H9 (cell line): Measurements from ENCODE around the gene BMPR1A. TPM values are rescaled to one million over a fixed set of nuclear protein-coding genes. Genes with fewer than 3 reads are reported as not detected.
"Not testable (repeated sequence)": the region's sequence is repeated elsewhere in the genome, so short reads cannot be mapped to it uniquely, and the experiment has no call there.

ENCODE experiments used
- DNase-seq: peaks from one replicate; pipeline ENCODE4 v3.0.0-alpha.2; 2017
- H2AFZ ChIP-seq: one replicate; pipeline ENCODE4 v1.6.1; 2013; ENCODE audit warnings: mild to moderate bottlenecking, low read length, control low read depth, moderate library complexity
- H2AK5ac ChIP-seq: 2 replicates; pipeline ENCODE4 v1.6.1; 2013; ENCODE audit warnings: low read length, control low read depth, mixed read lengths; ENCODE audit not compliant: insufficient read length
- H2BK120ac ChIP-seq: one replicate; pipeline ENCODE4 v1.6.1; 2013; ENCODE audit warnings: low read depth, mild to moderate bottlenecking, low read length, control low read depth, inconsistent platforms; ENCODE audit not compliant: poor library complexity, severe bottlenecking
- H2BK12ac ChIP-seq: 2 replicates; pipeline ENCODE4 v1.6.1; 2013; ENCODE audit warnings: low read length, control low read depth, mixed read lengths, low read depth; ENCODE audit not compliant: insufficient read length
- H2BK15ac ChIP-seq: 2 replicates; pipeline ENCODE4 v1.6.1; 2013; ENCODE audit warnings: low read depth, low read length, control low read depth
- H2BK20ac ChIP-seq: one replicate; pipeline ENCODE4 v1.6.1; 2013; ENCODE audit warnings: low read depth, mild to moderate bottlenecking, low read length, control low read depth, inconsistent platforms; ENCODE audit not compliant: poor library complexity, severe bottlenecking
- H2BK5ac ChIP-seq: 2 replicates; pipeline ENCODE4 v1.6.1; 2013; ENCODE audit warnings: low read length, control low read depth, mixed read lengths; ENCODE audit not compliant: insufficient read length
- H3K14ac ChIP-seq: 2 replicates; pipeline ENCODE4 v1.6.1; 2013; ENCODE audit warnings: low read length, control low read depth; ENCODE audit not compliant: insufficient read depth
- H3K18ac ChIP-seq: 2 replicates; pipeline ENCODE4 v1.6.1; 2013; ENCODE audit warnings: low read depth, mild to moderate bottlenecking, mixed read lengths, low read length, control low read depth; ENCODE audit not compliant: insufficient read length
- H3K23ac ChIP-seq: 2 replicates; pipeline ENCODE4 v1.6.1; 2013; ENCODE audit warnings: low read length, control low read depth, mixed read lengths, low read depth; ENCODE audit not compliant: insufficient read length
- H3K23me2 ChIP-seq: 2 replicates; pipeline ENCODE4 v1.6.1; 2013; ENCODE audit warnings: low read depth, mild to moderate bottlenecking, mixed read lengths, low read length, control low read depth; ENCODE audit not compliant: insufficient read length, poor library complexity, severe bottlenecking
- H3K27ac ChIP-seq: 2 replicates; pipeline ENCODE4 v1.5.1; 2013; ENCODE audit warnings: low read length, control low read depth, mixed read lengths, low read depth; ENCODE audit not compliant: insufficient read length
- H3K27me3 ChIP-seq: 2 replicates; pipeline ENCODE4 v1.6.1; 2013; ENCODE audit warnings: low read length, control low read depth, inconsistent platforms; ENCODE audit not compliant: insufficient read depth
- H3K4ac ChIP-seq: 2 replicates; pipeline ENCODE4 v1.6.1; 2013; ENCODE audit warnings: low read depth, mild to moderate bottlenecking, control low read depth, inconsistent platforms, low read length, moderate library complexity
- H3K4me1 ChIP-seq: 2 replicates; pipeline ENCODE4 v1.6.1; 2013; ENCODE audit warnings: low read length, control low read depth, inconsistent platforms; ENCODE audit not compliant: insufficient read depth
- H3K4me2 ChIP-seq: 2 replicates; pipeline ENCODE4 v1.6.1; 2013; ENCODE audit warnings: low read length, control low read depth, mixed read lengths; ENCODE audit not compliant: insufficient read length, insufficient read depth
- H3K56ac ChIP-seq: 2 replicates; pipeline ENCODE4 v1.6.1; 2013; ENCODE audit warnings: low read depth, mild to moderate bottlenecking, mixed read lengths, low read length, control low read depth; ENCODE audit not compliant: insufficient read length
- H3K79me1 ChIP-seq: 2 replicates; pipeline ENCODE4 v1.6.1; 2013; ENCODE audit warnings: low read depth, mild to moderate bottlenecking, moderate library complexity, low read length, control low read depth, inconsistent platforms; ENCODE audit not compliant: insufficient read depth, poor library complexity, severe bottlenecking
- H3K79me2 ChIP-seq: 2 replicates; pipeline ENCODE4 v1.6.1; 2013; ENCODE audit warnings: low read length, control low read depth, inconsistent platforms; ENCODE audit not compliant: insufficient read depth
- H3K9ac ChIP-seq: 2 replicates; pipeline ENCODE4 v1.6.1; 2013; ENCODE audit warnings: low read length, control low read depth, mixed read lengths; ENCODE audit not compliant: insufficient read length; ENCODE audit errors: extremely low read depth
- H3K9me3 ChIP-seq: one replicate; pipeline ENCODE4 v1.6.1; 2013; ENCODE audit warnings: low read depth, low read length, inconsistent platforms; ENCODE audit not compliant: control insufficient read depth
- H3T11ph ChIP-seq: one replicate; pipeline ENCODE4 v1.6.1; 2013; ENCODE audit warnings: mild to moderate bottlenecking, low read length, control low read depth, inconsistent platforms
- H4K20me1 ChIP-seq: one replicate; pipeline ENCODE4 v1.6.1; 2013; ENCODE audit not compliant: control insufficient read depth, insufficient read length, insufficient read depth
- H4K5ac ChIP-seq: 2 replicates; pipeline ENCODE4 v1.6.1; 2013; ENCODE audit warnings: low read depth, mild to moderate bottlenecking, mixed read lengths, low read length, control low read depth; ENCODE audit not compliant: insufficient read length
- H4K8ac ChIP-seq: replicated peaks from 2 replicates; pipeline ENCODE4 v1.6.1; 2013; ENCODE audit warnings: low read length, control low read depth, mixed read lengths, low read depth; ENCODE audit not compliant: insufficient read length
- H4K91ac ChIP-seq: 2 replicates; pipeline ENCODE4 v1.6.1; 2013; ENCODE audit warnings: low read depth, mild to moderate bottlenecking, moderate library complexity, mixed read lengths, low read length, control low read depth; ENCODE audit not compliant: insufficient read length
- H3K27ac Mint-ChIP-seq, 3 experiments: 2 replicates in 2 of 3; 3 replicates in 1 of 3; pipeline ENCODE4 v1.8.0; 2020 to 2021; ENCODE audit warnings: mixed read lengths in 3 of 3, mild to moderate bottlenecking in 1 of 3, moderate library complexity in 1 of 3
- H3K27me3 Mint-ChIP-seq: 2 replicates; pipeline ENCODE4 v1.8.0; 2021; ENCODE audit warnings: low read depth, mild to moderate bottlenecking, moderate library complexity, mixed read lengths
- H3K36me3 Mint-ChIP-seq, 3 experiments: 2 replicates in 2 of 3; 3 replicates in 1 of 3; pipeline ENCODE4 v1.8.0; 2020 to 2021; ENCODE audit warnings: low read depth in 3 of 3, mixed read lengths in 3 of 3; ENCODE audit not compliant: insufficient read depth in 1 of 3
- H3K4me1 Mint-ChIP-seq, 2 experiments: 2 replicates each; pipeline ENCODE4 v1.8.0; 2020; ENCODE audit warnings: mixed read lengths in 2 of 2
- H3K4me3 Mint-ChIP-seq, 2 experiments: 2 replicates in 1 of 2; 3 replicates in 1 of 2; pipeline ENCODE4 v1.8.0; 2020 to 2021; ENCODE audit warnings: mild to moderate bottlenecking in 2 of 2, mixed read lengths in 2 of 2, moderate library complexity in 1 of 2
- H3K9me3 Mint-ChIP-seq, 2 experiments: 2 replicates in 1 of 2; 3 replicates in 1 of 2; pipeline ENCODE4 v1.8.0; 2020; ENCODE audit warnings: mild to moderate bottlenecking in 2 of 2, mixed read lengths in 2 of 2, moderate library complexity in 1 of 2
- CTCF ChIP-seq: fragments of 200-600 bp; sonication (generic); conservative IDR thresholded peaks from 3 replicates; pipeline ENCODE4 v1.8.0; 2021; ENCODE audit warnings: antibody characterized with exemption, mild to moderate bottlenecking
- WGBS: extraction: QIAGEN DNeasy Blood & Tissue Kit; methylation state at CpG from one replicate; pipeline ENCODE4 v1.1.7; 2013; ENCODE audit warnings: missing lambda C conversion rate, low lambda C conversion rate, mixed read lengths; ENCODE audit not compliant: insufficient read length; ENCODE audit errors: extremely low coverage; 5-methylcytosine and 5-hydroxymethylcytosine counted together
- total RNA-seq: library from RNA; stranded (reverse); gene quantifications from 2 replicates; pipeline ENCODE4 v1.2.1, GENCODE V29; 2021

BMPR1A gene
- total RNA-seq, 1 experiment from 2014 or later, result 138 TPM

- H3T11ph ChIP-seq, result no peak overlapping the region
- peaks cover 0 to 5% (median 2%) of the 10 kb centered on the region in 3 experiments; a peak in 4 of 7 replicates for H3K36me3 Mint-ChIP-seq
- H3K9me3 ChIP-seq, result no peaks in the 10 kb centered on the region
- H3K23ac ChIP-seq, result no peak overlapping the region
- no peak overlapping the region for H3K56ac ChIP-seq
- no peak overlapping the region for H3K4me3 Mint-ChIP-seq
- WGBS, result no CpG with 5 or more reads among the region's 13 CpGs
- no peak overlapping the region for H4K8ac ChIP-seq
- no peak overlapping the region for H2AFZ ChIP-seq
- H3K14ac ChIP-seq, result no peak overlapping the region
- peaks cover 3% of the 10 kb centered on the region; the same call in 1 of the 2 replicates for H3K4me1 ChIP-seq
- H4K20me1 ChIP-seq, result no peaks in the 10 kb centered on the region
- no peak overlapping the region for H2AK5ac ChIP-seq
- no peak overlapping the region for H3K18ac ChIP-seq
- H3K23me2 ChIP-seq, result no peaks in the 10 kb centered on the region
- H4K91ac ChIP-seq, result no peak overlapping the region
- no peak overlapping the region for H3K27ac ChIP-seq
- H2BK5ac ChIP-seq, result no peak overlapping the region
- H3K27ac Mint-ChIP-seq, result peak overlapping the region in 1 of 3 experiments; percentile 3; a peak in 2 of 7 replicates
- no peaks in the 10 kb centered on the region for H3K27me3 ChIP-seq
- H2BK15ac ChIP-seq, result no peak overlapping the region
- no peak overlapping the region for H4K5ac ChIP-seq
- H2BK12ac ChIP-seq, result no peak overlapping the region
- peak; percentile 22 for DNase-seq
- no peak overlapping the region for H3K4me2 ChIP-seq
- H3K27me3 Mint-ChIP-seq, result peaks cover 5% of the 10 kb centered on the region
- TF ChIP-seq CTCF, result no peak
- H3K9me3 Mint-ChIP-seq, result peaks cover 3 to 8% of the 10 kb centered on the region in 2 experiments; a peak in 4 of 5 replicates
- no peak overlapping the region for H2BK20ac ChIP-seq
- H3K9ac ChIP-seq, result no peak overlapping the region
- H3K4ac ChIP-seq, result no peak overlapping the region
- H2BK120ac ChIP-seq, result no peak overlapping the region
- H3K79me1 ChIP-seq, result no peaks in the 10 kb centered on the region
- H3K4me1 Mint-ChIP-seq, result peaks cover 18 to 24% of the 10 kb centered on the region in 2 experiments
- H3K79me2 ChIP-seq, result no peaks in the 10 kb centered on the region
These were observed 190.1 kb downstream of the BMPR1A start for GRCh38 chr10:86946213-86947155.

GRCh38 chr10:86947806-86948205 is 191.4 kb downstream of the BMPR1A start:
- DNase-seq, H2BK15ac ChIP-seq, H3K79me2 ChIP-seq, H3K23me2 ChIP-seq, H3K79me1 ChIP-seq, H3K56ac ChIP-seq, H3K18ac ChIP-seq, H2BK20ac ChIP-seq, H2BK120ac ChIP-seq, H3K27me3 ChIP-seq, H2AK5ac ChIP-seq, H4K20me1 ChIP-seq, H3K14ac ChIP-seq, H4K8ac ChIP-seq, H3T11ph ChIP-seq, H3K9ac ChIP-seq, H3K9me3 ChIP-seq, H3K4me2 ChIP-seq, H4K91ac ChIP-seq, H3K23ac ChIP-seq, H2BK5ac ChIP-seq, H3K27me3 Mint-ChIP-seq, H3K4me3 Mint-ChIP-seq, H2AFZ ChIP-seq, H3K27ac ChIP-seq, H2BK12ac ChIP-seq, H3K4me1 ChIP-seq, H3K4ac ChIP-seq, H4K5ac ChIP-seq: not testable (repeated sequence)
- Mint-ChIP-seq H3K9me3 (peaks cover 15 to 21% of the 10 kb centered on the region in 2 experiments), H3K4me1 (peaks cover 18 to 24% of the 10 kb centered on the region in 2 experiments), H3K36me3 (peaks cover 13 to 18% (median 14%) of the 10 kb centered on the region in 3 experiments), H3K27ac (peak overlapping the region in 1 of 3 experiments; percentile 70; a peak in 1 of 7 replicates)
- WGBS, result no CpG with 5 or more reads among the region's 4 CpGs
